ENCODE data around the gene SNX33.
"Not testable (repeated sequence)": the region's sequence is repeated elsewhere in the genome, so short reads cannot be mapped to it uniquely, and the experiment has no call there.

SNX33 gene

DNA sequence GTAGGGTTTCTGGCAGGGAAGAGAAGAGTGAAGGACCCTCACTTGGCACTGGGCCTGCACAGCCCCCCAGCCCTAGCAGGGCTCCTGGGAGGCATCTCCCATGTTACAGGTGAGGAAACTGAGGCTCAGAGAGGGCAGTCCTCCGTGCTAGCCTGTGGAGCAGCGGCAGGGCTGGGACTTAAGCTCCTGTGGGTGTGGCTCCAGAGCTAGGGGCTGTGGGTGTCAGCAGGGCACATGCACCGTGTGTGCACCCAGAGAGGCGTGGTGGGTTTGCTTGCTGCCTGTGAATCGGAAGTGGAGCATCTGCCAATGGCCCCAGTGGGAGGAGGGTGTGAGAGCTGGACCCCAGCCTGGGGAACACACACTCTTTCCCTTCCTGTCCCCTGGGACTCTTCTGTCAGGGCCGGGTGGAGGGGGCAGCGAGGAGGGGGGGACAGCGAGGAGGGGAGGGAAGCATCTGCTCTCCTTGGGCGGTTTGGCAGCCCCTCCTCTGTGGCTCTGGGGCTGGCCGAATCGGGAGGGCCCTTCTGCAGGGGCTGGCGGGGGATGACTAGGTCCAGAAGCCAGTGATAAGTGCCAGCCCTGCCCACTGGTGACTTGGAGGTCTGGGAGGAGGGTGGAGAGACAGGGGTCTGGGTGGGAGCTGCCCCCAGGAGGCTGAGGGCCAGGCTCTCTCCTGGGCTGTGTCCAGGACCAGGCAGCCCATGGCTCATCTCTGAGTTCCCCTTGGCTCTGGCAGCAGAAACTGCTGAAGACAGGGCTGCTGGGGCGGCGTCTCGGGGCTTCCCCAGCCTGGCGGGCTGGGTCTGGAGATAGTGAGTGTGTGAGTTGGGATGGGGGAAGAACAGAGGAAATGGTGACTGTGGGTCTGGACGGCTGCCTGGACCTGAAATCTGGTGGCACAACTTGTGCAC lies 52.5 kb downstream of the SNX33 start:
- DNase-seq (ENCODE audit: low read depth, low spot score), result peak; percentile 76

DNA sequence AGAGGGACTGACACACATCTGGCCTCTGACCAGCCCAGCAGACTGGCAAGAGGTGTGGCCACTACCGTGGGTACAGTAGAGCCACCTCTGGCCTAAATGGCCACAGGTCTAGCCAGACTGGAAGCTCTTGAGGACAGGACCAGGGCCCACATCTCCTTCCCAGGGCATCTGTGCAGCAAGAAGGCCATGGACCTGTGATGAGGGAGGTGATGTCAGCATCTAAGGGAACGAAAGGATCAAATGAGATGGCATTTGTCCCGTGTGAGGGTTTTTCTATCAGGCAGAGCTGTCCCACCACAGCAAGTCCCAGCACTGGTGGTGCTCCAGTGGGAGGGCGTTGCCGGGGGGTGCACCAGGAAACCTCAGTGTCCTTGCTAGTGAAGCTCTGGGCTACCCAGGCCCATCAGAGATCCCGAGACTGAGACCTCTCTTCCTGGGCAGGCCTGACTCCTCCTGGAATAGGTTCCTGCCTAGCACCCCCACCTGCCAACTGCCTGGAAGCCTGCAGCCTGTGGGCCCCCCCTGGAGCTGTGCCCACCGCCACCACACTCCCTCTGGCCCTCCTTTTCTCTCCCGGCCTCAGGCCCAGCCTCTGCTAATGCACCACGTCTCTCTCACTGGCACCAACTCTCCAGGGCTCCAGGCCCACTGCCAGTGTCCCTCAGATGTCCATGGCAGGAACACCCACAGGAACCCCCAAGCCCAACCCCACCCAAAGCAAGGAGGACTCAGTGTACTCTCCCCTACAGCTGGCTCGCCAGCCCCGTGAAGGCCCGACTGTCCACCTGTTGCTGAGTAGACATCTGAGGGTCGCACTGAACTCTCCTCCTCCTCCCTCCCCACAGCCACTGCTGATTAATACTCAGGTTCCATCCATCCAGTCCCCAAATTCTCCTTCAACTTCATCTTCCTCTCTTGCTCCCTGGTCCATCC lies 53.6 kb downstream of the SNX33 start:
- DNase-seq (ENCODE audit: low read depth, low spot score), result not testable (repeated sequence)

DNA sequence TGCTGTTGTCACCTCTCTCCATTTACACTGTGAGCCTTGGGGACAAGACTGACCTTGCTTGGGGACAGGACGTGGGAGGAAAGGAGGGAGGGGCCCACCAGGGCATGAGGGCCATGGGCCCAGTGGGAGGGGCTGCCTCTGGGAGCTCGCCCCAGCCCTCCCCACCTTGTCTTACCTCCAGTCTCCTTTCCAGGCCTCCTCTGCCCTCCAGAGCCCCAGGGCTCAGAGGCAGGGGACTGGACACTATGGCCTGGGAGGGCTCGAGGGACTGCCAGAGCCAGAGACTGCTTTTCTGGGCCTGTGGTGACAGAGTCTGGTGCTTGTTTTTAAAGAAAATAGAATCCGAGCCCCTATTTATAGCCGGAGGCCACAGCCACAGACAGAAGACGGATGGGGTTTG lies 54.7 kb downstream of the SNX33 start:
- DNase-seq (ENCODE audit: low read depth, low spot score), result no peak

DNA sequence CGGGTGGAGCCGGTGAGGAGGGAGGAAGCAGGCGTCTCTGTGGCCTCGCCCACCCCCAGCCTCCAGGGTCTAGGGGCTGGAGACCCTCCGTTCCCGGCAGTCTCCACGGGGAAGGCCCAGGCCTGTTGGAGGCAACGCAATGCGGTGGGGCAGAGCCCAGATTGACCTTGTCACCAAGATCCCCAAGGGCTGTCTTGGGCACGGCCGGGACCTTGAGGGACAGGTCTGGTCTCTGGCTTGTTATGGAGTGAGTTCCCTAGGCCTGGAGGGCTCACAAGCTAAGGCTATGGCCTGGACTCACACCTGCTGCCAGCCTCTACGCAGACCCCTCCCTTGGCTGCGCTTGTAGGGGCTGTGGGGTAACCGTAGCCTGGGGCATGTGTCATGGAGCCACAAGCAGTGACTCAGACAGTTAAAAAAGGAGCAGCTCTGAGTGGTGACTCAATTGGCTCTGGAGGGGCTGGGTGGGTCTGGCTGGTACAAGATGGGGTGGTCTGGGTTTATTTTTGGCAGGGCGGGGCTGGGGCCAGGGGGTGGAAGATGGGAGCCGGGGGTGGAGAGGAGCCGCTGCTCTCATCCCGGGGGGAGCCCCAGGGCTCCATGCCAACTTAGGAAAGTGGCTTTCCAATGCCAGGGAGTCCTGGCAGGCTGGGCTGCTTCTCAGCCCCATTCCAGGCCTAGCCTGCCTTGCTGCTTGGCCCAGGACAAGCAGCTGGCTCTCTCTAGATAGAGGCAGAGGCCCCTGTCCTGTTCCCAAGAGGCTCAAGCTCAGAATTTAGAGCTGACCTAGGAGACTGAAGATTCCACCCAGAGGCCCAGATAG lies 55.9 kb downstream of the SNX33 start:
- DNase-seq (ENCODE audit: low read depth, low spot score), result not testable (repeated sequence)

DNA sequence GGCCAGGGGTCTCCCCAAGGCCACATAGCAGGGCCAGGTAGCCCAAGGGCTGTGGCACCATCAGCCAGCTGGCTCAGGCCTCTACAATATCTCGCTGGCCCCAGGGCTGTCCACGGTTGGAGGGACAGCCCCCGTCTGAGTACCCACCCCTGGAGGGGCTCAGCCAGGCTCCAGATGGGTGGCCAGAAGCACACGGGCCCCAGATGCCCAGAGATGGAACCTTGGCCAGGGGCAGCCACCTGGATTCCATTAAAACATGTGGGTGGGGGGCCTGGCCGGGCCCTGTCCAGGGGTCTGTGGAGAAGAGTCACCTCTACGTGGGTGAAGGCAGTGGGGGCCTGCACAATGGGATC lies 56.5 kb downstream of the SNX33 start:
- no peak for DNase-seq (ENCODE audit: low read depth, low spot score)

DNA sequence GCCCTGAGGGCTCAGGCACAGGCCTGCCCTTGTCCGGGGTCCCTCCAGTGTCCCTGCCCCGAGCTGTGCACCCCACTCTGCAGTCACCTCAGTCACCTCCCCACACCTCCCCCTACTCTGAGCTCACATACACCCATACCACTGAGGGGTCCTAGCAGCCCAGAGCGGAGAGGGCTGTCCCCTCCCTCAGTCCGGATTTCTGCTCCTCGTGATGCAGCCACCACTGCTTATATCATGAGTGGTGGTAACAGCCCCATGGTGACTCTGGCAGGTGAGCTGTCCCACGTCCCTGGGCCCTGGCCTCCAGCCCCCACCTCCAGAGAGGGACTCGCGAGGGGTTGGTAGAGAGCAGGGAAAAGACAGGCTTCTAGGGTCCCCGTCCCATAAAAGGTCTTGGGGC lies 56.9 kb downstream of the SNX33 start:
- DNase-seq (ENCODE audit: low read depth, low spot score), result no peak

DNA sequence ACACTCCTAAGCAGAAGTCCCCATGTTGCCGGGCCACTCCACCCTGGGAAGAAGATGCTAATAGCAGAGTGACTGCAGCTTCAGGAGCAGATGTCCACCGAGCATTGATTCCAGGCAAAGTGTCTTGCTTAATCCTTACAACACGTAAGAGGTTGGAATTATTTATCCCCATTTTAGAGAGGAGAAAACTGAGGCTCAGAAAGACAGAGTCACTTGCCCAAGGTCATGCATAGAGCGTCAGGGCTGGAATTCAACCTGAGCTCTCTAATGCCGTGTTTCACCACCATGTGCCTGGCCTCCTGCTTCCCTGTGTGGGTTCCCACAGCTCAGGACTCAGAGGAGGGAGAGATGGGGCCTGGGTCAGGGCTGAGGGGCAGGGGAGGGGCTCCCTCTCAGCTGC lies 57.7 kb downstream of the SNX33 start:
- DNase-seq (ENCODE audit: low read depth, low spot score), result not testable (repeated sequence)

DNA sequence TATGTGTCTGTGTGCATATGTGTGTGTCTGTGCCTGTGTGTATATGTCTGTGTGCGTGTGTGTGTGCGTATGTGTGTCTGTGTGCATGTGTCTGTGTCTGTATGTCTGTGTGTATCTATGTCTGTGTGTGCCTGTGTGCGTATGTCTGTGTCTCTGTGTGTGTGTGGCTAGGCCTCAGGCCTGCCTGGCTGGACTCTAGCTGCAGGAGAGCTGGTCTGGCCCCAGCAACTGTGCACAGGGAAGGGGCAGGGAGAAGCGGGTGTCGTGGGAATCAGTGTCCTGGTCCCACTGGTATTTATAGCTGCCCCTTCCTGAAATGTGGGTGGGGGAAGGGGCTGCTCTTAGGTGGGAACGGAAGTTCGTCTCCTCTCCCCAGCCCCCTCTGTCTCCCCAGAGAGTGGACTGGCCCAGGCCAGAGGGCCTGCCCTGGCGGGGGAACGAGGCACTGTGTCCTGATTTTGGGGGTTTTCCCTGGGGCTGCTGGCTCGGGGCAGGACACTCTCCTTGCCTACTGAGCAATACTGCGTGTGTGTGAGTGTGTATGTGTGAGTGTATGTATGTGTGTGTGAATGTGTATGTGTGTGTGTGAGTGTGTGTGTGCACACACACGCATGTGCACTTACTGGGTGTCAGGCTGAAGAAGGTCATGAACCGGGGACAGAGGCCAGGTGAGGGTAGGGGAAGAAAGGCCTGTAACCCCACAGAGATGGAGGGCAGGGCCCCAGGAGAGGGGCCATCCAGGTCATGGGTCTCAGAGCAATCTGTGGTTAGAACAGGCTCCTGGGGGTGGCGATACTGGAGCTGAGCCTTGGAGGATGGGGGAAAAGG lies 58.4 kb downstream of the SNX33 start:
- no peak for DNase-seq (ENCODE audit: low read depth, low spot score)

DNA sequence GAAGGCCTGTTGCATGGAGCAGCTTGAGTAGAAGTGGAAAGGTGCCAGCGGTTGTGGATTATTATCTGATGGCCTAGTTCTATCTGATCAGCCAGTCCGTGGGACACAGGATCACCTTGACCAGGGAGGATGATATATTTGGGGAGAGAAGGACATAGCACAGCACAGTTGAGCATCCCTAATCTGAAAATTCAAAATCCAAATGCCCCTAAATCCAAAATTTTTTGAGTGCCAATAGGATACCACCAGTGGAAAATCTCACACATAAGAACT lies 58.9 kb downstream of the SNX33 start:
- DNase-seq (ENCODE audit: low read depth, low spot score), result no peak

DNA sequence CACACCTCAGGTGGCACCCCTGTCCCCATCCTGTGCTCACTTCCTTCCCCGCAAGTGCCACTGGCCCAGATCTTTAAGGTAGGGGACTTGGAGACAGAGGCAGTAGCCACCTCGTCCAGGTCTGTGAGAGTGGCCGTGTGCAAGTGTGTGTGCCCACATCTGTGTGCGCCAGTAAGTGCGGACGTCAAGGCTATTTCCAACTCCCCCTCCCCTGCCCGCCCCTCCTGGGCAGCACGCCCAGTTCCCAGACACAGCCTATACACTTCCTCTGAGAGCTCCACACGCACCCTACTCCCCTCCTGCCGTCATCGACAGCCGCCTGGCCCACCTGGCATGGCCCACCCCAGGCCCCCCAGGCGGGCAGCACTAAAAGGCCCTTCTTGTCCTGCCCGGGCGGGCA lies 61.7 kb downstream of the SNX33 start:
- peak; percentile 85 for DNase-seq (ENCODE audit: low read depth, low spot score)

DNA sequence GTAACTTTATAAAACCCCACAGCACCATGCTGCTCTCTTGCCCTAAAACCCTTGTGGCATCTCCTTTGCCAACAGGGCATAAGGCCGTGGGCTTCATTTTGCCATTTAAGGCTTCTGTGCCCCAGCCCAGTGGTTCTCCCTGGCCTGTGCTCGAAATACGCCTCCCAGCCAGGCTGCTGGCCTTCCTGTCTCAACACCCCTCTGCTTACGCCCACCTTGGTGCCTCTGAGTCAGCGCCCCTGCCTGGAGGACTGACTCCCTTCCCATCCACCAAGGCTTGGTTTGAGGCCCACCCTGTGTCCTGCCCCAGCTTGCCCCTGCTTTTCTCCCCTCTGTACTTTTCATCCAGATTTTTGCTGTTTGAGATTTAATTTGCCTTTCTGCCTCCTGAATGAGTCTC lies 63.2 kb downstream of the SNX33 start:
- DNase-seq (ENCODE audit: low read depth, low spot score), result not testable (repeated sequence)

DNA sequence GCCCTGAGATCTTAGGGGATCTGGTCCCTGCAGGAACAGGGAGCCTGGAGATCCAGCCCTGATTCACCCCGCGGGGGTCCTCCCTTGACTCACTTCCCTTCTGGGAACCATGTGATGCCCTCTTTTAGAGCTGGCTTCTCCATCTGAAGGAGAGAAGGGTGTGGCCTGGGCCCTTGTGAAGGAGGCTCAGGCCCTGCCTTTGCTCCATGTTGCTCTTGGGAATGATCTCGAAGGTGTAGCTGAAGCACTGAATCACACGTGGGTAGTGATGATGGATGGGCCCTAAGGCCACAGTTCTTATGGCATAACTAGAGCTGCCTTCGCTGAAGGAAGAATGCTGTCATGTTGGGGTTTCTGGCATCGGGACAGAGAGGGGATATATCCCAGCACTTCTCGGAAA lies 63.8 kb downstream of the SNX33 start:
- DNase-seq (ENCODE audit: low read depth, low spot score), result not testable (repeated sequence)

All from astrocyte of the hippocampus (primary cell).